Liver (tissue), 3 donors: ENCODE measurements around the gene CHRNE.

Experiments
- ATF3 ChIP-seq: IDR thresholded peaks from 2 replicates; pipeline ENCODE4 v1.6.1; 2016; ENCODE audit warnings: antibody characterized with exemption
- CTCF ChIP-seq: fragments of 150-350 bp; IDR thresholded peaks from 2 replicates; pipeline ENCODE4 v1.5.1; 2017; ENCODE audit warnings: improper control_type of control experiment, low read depth, low read length; ENCODE audit not compliant: missing input control
- FOXA1 ChIP-seq: IDR thresholded peaks from 2 replicates; pipeline ENCODE4 v1.6.1; 2016; ENCODE audit warnings: antibody characterized with exemption
- HNF4G ChIP-seq: IDR thresholded peaks from 2 replicates; pipeline ENCODE4 v1.6.1; 2016; ENCODE audit warnings: antibody characterized with exemption
- RAD21 ChIP-seq, 2 donors: IDR thresholded peaks; 2 replicates each; pipeline ENCODE4 v1.6.1; 2016; ENCODE audit warnings: antibody characterized with exemption in 2 of 2, mild to moderate bottlenecking in 2 of 2
- TAF1 ChIP-seq: conservative IDR thresholded peaks from 2 replicates; pipeline ENCODE4 v1.6.1; 2016; ENCODE audit warnings: antibody characterized with exemption, mild to moderate bottlenecking
- YY1 ChIP-seq: IDR thresholded peaks from 2 replicates; pipeline ENCODE4 v1.6.1; 2016; ENCODE audit warnings: antibody characterized with exemption, mild to moderate bottlenecking
- ZBTB33 ChIP-seq: IDR thresholded peaks from 2 replicates; pipeline ENCODE4 v1.6.1; 2016; ENCODE audit warnings: antibody characterized with exemption
- donor health status: healthy.
- donor health status: healthy.

GRCh38 chr17:4851084-4851483 is 51.8 kb downstream of the CHRNE start:
- TF ChIP-seq CTCF (no peak), ZBTB33 (no peak), HNF4G (no peak), YY1 (no peak), FOXA1 (no peak), ATF3 (no peak), TAF1 (no peak), RAD21 (IDR thresholded peaks at IDR 0.05) (no peak)
